Central memory CD8-positive, alpha-beta T cell (primary cell): ENCODE measurements around the gene TPX2.

Source experiments
- ATAC-seq: fragments of 150-1000 bp; cut with Tn5 transposase; replicated peaks from 2 replicates; pipeline ENCODE4 v1.10.0; 2022; ENCODE audit warnings: mild to moderate bottlenecking, moderate FRiP score, moderate number of reproducible peaks; ENCODE audit not compliant: poor library complexity, severe bottlenecking; ENCODE audit errors: extremely low read depth
- DNase-seq, 2 donors: peaks; one replicate each; pipeline ENCODE4 v3.0.0; 2021; ENCODE audit warnings: low spot score in 2 of 2
- H3K27ac Mint-ChIP-seq: one replicate; pipeline ENCODE4 v1.8.0; 2022; ENCODE audit warnings: low read depth, mild to moderate bottlenecking, moderate library complexity, mixed read lengths
- H3K27me3 Mint-ChIP-seq: one replicate; pipeline ENCODE4 v1.8.0; 2022; ENCODE audit warnings: mixed read lengths
- H3K36me3 Mint-ChIP-seq: one replicate; pipeline ENCODE4 v1.8.0; 2022; ENCODE audit warnings: mild to moderate bottlenecking, moderate library complexity, mixed read lengths; ENCODE audit not compliant: insufficient read depth
- H3K4me1 Mint-ChIP-seq: one replicate; pipeline ENCODE4 v1.8.0; 2022; ENCODE audit warnings: mixed read lengths
- H3K4me3 Mint-ChIP-seq: one replicate; pipeline ENCODE4 v1.8.0; 2022; ENCODE audit warnings: mild to moderate bottlenecking, moderate library complexity, mixed read lengths
- H3K9me3 Mint-ChIP-seq: one replicate; pipeline ENCODE4 v1.8.0; 2022; ENCODE audit warnings: mixed read lengths

Gene TPX2

GRCh38 chr20:31699801-31700728 lies 39.0 kb upstream of the TPX2 start:
- no peak for DNase-seq
- Mint-ChIP-seq H3K27ac (peak overlapping the region; percentile 5), H3K4me1 (peaks cover 60% of the 10 kb centered on the region), H3K27me3 (no peaks in the 10 kb centered on the region), H3K36me3 (peaks cover 26% of the 10 kb centered on the region), H3K9me3 (no peaks in the 10 kb centered on the region), H3K4me3 (no peak overlapping the region)
- ATAC-seq = no peak

- Mint-ChIP-seq H3K4me3 (no peak overlapping the region), H3K4me1 (peaks cover 59% of the 10 kb centered on the region), H3K36me3 (peaks cover 29% of the 10 kb centered on the region), H3K27ac (peak overlapping the region; percentile 5), H3K9me3 (no peaks in the 10 kb centered on the region), H3K27me3 (no peaks in the 10 kb centered on the region)
- DNase-seq (no peak), ATAC-seq (no peak)
These were observed 38.3 kb upstream of the TPX2 start for GRCh38 chr20:31700747-31701146.

DNA sequence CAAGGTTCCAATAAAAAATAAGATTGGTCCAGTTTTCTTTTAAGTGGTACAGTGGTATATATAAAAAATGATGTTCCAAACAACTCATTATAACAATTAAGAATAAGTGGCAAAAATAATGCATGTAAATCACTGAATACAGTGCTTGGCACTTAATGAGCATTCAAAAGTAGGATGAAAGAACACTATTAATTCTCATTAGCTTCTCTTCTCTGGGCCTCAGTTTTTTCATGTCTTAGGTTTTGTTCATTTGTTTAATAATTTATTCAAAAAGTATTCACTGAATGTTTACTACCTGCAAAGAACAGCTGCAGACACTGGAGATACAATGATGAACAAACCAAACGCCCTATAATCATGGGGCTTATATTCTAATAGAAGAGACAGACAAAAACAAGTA lies 37.5 kb upstream of the TPX2 start:
- no peak for DNase-seq
- no peaks in the 10 kb centered on the region for H3K27me3 Mint-ChIP-seq
- no peaks in the 10 kb centered on the region for H3K9me3 Mint-ChIP-seq
- no peak overlapping the region for H3K4me3 Mint-ChIP-seq
- peaks cover 32% of the 10 kb centered on the region for H3K36me3 Mint-ChIP-seq
- peaks cover 60% of the 10 kb centered on the region for H3K4me1 Mint-ChIP-seq
- ATAC-seq = no peak
- peak overlapping the region; percentile 90 for H3K27ac Mint-ChIP-seq

GRCh38 chr20:31704225-31705119 lies 34.6 kb upstream of the TPX2 start:
- no peaks in the 10 kb centered on the region for H3K9me3 Mint-ChIP-seq
- H3K36me3 Mint-ChIP-seq = peaks cover 28% of the 10 kb centered on the region
- no peaks in the 10 kb centered on the region for H3K27me3 Mint-ChIP-seq
- DNase-seq = no peak
- H3K4me3 Mint-ChIP-seq = no peak overlapping the region
- H3K27ac Mint-ChIP-seq = no peak overlapping the region
- peaks cover 67% of the 10 kb centered on the region for H3K4me1 Mint-ChIP-seq
- ATAC-seq = no peak

- Mint-ChIP-seq H3K4me1 (peaks cover 66% of the 10 kb centered on the region), H3K36me3 (peaks cover 27% of the 10 kb centered on the region), H3K27me3 (no peaks in the 10 kb centered on the region), H3K27ac (no peak overlapping the region), H3K9me3 (no peaks in the 10 kb centered on the region), H3K4me3 (no peak overlapping the region)
- DNase-seq (no peak), ATAC-seq (no peak)
These were observed 33.9 kb upstream of the TPX2 start for GRCh38 chr20:31705191-31705590.

DNA sequence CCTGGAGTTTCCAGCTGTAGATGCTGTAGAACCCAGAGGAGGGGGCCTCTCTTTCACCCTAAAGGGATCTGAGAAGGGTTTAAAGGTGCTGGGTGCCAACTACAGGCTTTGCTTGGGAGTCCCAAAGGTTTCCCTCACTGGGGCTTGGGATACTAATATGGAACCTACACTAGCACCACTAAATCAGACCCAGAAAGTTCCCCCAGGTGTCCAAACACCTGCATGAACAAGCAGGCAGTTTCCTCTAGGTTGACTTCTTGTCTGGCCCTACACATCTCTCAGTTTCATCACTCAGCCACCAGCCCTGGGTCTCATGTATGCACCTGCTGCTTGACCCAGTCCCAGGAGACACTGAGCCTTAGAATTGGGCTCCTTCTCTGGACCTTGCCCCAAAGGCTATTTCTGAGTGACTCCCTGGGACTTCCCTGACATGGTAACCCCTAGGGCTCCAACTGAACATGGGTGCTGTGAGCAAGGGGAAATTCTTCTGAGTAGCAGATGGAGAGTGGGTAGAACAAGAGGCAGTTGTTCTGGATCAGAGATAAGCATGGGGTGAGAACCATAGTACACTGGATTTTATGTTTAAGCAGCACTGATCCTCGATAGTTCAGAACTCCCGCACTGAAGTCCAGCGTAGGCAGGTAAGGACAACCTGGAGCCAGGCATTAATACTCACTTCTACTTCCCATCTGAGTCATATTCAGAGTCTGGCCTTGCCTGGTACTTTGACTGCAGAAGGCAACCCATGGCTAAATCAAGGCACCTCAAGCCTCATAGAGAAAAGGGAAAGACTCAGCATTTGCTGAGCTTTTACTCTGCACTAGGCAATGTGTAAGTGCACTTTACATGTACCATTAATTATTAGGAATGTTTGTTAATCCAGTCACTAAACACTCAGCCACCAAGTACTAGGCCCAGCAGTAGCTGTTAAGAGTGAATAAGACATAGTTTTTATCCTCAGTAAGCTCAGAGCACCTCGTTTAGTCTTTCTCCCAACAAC lies 33.2 kb upstream of the TPX2 start:
- Mint-ChIP-seq H3K27ac (peak overlapping the region; percentile 35), H3K27me3 (no peaks in the 10 kb centered on the region), H3K4me1 (peaks cover 67% of the 10 kb centered on the region), H3K36me3 (peaks cover 27% of the 10 kb centered on the region), H3K9me3 (no peaks in the 10 kb centered on the region), H3K4me3 (no peak overlapping the region)
- no peak for ATAC-seq
- no peak for DNase-seq

DNA sequence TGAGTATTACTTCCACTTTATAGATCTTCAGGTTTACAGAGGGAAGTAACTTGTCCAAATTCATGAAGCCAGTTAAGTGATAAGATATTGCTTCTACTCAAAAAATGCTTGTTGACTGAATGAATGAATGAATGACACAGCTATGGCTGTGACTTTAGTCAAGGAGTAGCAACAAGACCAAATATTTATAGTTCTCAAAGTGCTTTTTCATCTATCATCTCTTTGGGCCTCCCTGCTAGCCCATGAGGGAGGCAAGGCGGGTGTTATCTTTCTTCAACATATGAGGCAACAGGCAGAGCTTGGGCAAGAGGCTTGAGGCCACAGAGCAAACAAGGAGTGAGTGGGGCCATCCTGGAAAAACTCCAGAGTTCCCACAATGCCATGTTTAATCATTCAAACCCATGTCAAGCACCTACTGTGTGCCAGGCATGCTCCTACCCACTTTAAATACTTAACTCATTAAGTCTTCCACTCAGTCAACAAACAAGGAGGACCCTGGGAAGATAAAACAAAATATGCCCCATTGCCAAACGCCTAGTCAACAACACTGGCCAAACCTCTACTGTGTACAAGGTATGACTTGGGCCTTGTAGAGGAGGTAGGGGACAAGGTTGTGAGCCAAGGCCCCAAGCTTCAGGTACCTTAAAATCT lies 32.4 kb upstream of the TPX2 start:
- DNase-seq (no peak), ATAC-seq (no peak)
- Mint-ChIP-seq H3K4me1 (peaks cover 70% of the 10 kb centered on the region), H3K36me3 (peaks cover 30% of the 10 kb centered on the region), H3K27ac (no peak overlapping the region), H3K9me3 (no peaks in the 10 kb centered on the region), H3K4me3 (no peak overlapping the region), H3K27me3 (no peaks in the 10 kb centered on the region)

GRCh38 chr20:31707258-31707615 lies 31.9 kb upstream of the TPX2 start:
- H3K4me1 Mint-ChIP-seq = peaks cover 69% of the 10 kb centered on the region
- H3K9me3 Mint-ChIP-seq = no peaks in the 10 kb centered on the region
- H3K36me3 Mint-ChIP-seq = peaks cover 28% of the 10 kb centered on the region
- no peaks in the 10 kb centered on the region for H3K27me3 Mint-ChIP-seq
- no peak for DNase-seq
- H3K27ac Mint-ChIP-seq = no peak overlapping the region
- ATAC-seq = no peak
- H3K4me3 Mint-ChIP-seq = no peak overlapping the region

DNA sequence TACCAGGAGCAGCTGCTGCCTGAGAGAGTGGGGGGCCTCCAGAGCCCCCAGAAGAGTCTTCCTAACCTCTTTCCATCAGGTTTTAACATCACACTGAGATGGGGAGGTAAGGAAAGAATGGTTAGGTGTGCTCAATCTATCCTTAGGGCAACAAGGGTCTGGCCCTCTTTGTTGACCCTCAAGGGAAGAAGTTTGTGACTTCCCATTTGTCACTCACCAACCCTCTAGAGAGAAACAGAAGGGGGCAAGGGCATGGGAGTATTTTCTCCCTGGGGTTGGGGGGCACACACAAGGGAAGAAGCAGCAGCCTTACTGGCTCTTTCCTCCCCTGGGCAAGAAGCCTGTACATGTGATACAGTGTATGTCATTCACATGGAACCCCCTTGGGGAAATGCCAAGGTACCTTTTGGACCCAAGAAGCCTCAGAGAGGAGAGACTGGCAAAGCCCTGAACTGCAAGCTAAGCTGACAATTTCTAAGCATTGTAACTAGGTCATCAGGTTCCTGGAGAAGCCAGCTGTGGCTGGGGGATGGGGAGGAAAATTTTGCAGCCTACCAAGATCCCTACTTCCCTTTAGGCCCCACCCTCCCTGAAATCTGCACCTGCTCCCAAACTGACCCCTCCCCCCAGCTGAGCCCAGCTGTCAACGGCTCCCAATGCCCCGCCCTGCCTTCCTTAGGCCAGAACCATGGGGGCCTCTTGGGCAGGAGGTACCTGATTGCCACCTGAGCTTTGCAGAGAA lies 30.9 kb upstream of the TPX2 start:
- no peak for ATAC-seq
- H3K27me3 Mint-ChIP-seq = no peaks in the 10 kb centered on the region
- H3K4me1 Mint-ChIP-seq = peaks cover 77% of the 10 kb centered on the region
- peak overlapping the region; percentile 20 for H3K27ac Mint-ChIP-seq
- DNase-seq = no peak
- no peaks in the 10 kb centered on the region for H3K9me3 Mint-ChIP-seq
- no peak overlapping the region for H3K4me3 Mint-ChIP-seq
- H3K36me3 Mint-ChIP-seq = peaks cover 27% of the 10 kb centered on the region

DNA sequence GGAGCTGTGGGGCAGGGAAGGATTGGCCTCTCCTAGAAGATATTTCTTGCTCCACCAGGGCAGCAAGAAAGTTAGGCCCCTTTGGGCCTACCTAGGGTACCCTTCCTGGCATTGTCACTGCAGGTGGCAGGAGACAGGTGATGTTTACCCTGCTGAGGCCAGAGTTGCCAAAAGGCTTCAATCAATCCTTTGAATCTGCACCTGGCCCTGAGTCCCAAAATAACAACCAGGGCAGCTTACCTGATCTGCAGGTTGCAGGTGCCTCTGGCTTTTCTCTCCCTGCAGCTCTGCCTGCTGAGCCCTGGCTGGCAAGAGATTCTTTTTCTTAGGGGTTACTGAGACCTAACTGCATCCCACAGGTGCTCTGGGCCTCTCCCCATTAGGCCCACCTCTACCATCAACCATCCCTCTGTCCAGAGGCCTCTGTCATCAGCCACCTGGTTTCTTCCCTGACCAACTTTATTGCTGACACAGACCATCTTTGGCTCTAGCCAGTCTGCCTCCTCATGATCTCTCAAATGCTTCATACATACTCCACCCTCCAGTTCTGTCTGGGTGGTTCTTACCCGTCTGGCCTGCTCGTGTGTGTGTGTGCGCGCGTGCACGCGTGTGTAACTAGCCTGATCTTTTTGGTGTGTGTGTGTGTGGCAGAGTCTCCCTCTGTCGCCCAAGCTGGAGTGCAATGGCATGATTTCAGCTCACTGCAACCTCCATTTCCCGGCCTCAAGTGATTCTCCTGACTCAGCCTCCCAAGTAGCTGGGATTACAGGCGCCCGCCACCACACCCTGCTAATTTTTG lies 30.2 kb upstream of the TPX2 start:
- DNase-seq (no peak), ATAC-seq (no peak)
- Mint-ChIP-seq H3K9me3 (no peaks in the 10 kb centered on the region), H3K27ac (peak overlapping the region; percentile 20), H3K36me3 (peaks cover 23% of the 10 kb centered on the region), H3K4me3 (peak overlapping the region; percentile 35), H3K27me3 (no peaks in the 10 kb centered on the region), H3K4me1 (peaks cover 85% of the 10 kb centered on the region)

DNA sequence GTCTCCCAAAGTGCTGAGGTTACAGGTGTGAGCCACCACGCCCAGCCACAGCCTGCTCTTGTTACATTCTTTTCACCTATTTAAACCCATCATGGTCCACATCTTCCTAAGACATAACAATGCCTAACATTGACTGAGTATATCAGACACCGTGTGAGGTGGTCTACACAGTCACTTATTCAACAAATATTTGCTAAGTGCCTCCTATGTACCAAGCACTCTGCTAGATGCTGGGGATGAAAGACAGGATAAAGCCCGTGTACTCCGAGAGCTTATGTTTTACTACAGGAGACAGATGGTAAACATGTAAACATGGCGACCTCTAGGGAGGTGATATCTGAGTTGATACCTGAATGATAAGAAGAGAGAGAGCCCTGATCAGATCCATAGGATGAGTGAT lies 29.2 kb upstream of the TPX2 start:
- DNase-seq (no peak), ATAC-seq (no peak)
- no peaks in the 10 kb centered on the region for H3K27me3 Mint-ChIP-seq
- H3K9me3 Mint-ChIP-seq = no peaks in the 10 kb centered on the region
- H3K4me3 Mint-ChIP-seq = peak overlapping the region; percentile 10
- H3K36me3 Mint-ChIP-seq = peaks cover 24% of the 10 kb centered on the region
- peaks cover 88% of the 10 kb centered on the region for H3K4me1 Mint-ChIP-seq
- peak overlapping the region; percentile 5 for H3K27ac Mint-ChIP-seq
